ENCODE results near the gene STK32B.

Gene STK32B

GRCh38 chr4:5200513-5200912 lies 149.2 kb downstream of the STK32B start:
- no peak overlapping the region for H3K4me3 Mint-ChIP-seq
- H3K9me3 Mint-ChIP-seq: no peaks in the 10 kb centered on the region
- H3K36me3 Mint-ChIP-seq (ENCODE audit: low read depth): no peaks in the 10 kb centered on the region

GRCh38 chr4:5203309-5203992 lies 152.2 kb downstream of the STK32B start:
- no peaks in the 10 kb centered on the region for H3K36me3 Mint-ChIP-seq (ENCODE audit: low read depth)
- no peaks in the 10 kb centered on the region for H3K4me1 Mint-ChIP-seq (ENCODE audit: low read depth)
- no peak overlapping the region for H3K27ac Mint-ChIP-seq
- no peaks in the 10 kb centered on the region for H3K9me3 Mint-ChIP-seq
- H3K27me3 Mint-ChIP-seq: no peaks in the 10 kb centered on the region
- H3K4me3 Mint-ChIP-seq: no peak overlapping the region

More at GRCh38 chr4:5200513-5200912, 149.2 kb downstream of the STK32B start:
- Mint-ChIP-seq H3K4me1 (ENCODE audit: low read depth) (no peaks in the 10 kb centered on the region), H3K27ac (no peak overlapping the region), H3K27me3 (no peaks in the 10 kb centered on the region)

GRCh38 chr4:5203993-5204310 lies 152.7 kb downstream of the STK32B start:
- Mint-ChIP-seq H3K27ac (no peak overlapping the region), H3K4me1 (ENCODE audit: low read depth) (no peaks in the 10 kb centered on the region), H3K9me3 (no peaks in the 10 kb centered on the region), H3K4me3 (no peak overlapping the region), H3K36me3 (ENCODE audit: low read depth) (no peaks in the 10 kb centered on the region), H3K27me3 (no peaks in the 10 kb centered on the region)

- Mint-ChIP-seq H3K4me1 (ENCODE audit: low read depth) (no peaks in the 10 kb centered on the region), H3K4me3 (no peak overlapping the region), H3K9me3 (no peaks in the 10 kb centered on the region), H3K36me3 (ENCODE audit: low read depth) (no peaks in the 10 kb centered on the region), H3K27me3 (no peaks in the 10 kb centered on the region), H3K27ac (no peak overlapping the region)
Measured at GRCh38 chr4:5204781-5205180, 153.5 kb downstream of the STK32B start.

GRCh38 chr4:5206016-5206790 lies 154.9 kb downstream of the STK32B start:
- Mint-ChIP-seq H3K27ac (no peak overlapping the region), H3K9me3 (no peaks in the 10 kb centered on the region), H3K4me1 (ENCODE audit: low read depth) (no peaks in the 10 kb centered on the region), H3K27me3 (no peaks in the 10 kb centered on the region), H3K4me3 (no peak overlapping the region), H3K36me3 (ENCODE audit: low read depth) (no peaks in the 10 kb centered on the region)

- no peaks in the 10 kb centered on the region for H3K27me3 Mint-ChIP-seq
- H3K4me1 Mint-ChIP-seq (ENCODE audit: low read depth): no peaks in the 10 kb centered on the region
- H3K4me3 Mint-ChIP-seq: no peak overlapping the region
- no peak overlapping the region for H3K27ac Mint-ChIP-seq
- no peaks in the 10 kb centered on the region for H3K36me3 Mint-ChIP-seq (ENCODE audit: low read depth)
- no peaks in the 10 kb centered on the region for H3K9me3 Mint-ChIP-seq
Measured at GRCh38 chr4:5209862-5210261, 158.6 kb downstream of the STK32B start.

GRCh38 chr4:5211282-5211839 lies 160.1 kb downstream of the STK32B start:
- Mint-ChIP-seq H3K4me3 (no peak overlapping the region), H3K36me3 (ENCODE audit: low read depth) (no peaks in the 10 kb centered on the region), H3K9me3 (no peaks in the 10 kb centered on the region), H3K27me3 (no peaks in the 10 kb centered on the region), H3K4me1 (ENCODE audit: low read depth) (no peaks in the 10 kb centered on the region), H3K27ac (no peak overlapping the region)

GRCh38 chr4:5212255-5213013 lies 161.2 kb downstream of the STK32B start:
- H3K4me1 Mint-ChIP-seq (ENCODE audit: low read depth): no peaks in the 10 kb centered on the region
- no peak overlapping the region for H3K4me3 Mint-ChIP-seq
- no peak overlapping the region for H3K27ac Mint-ChIP-seq
- no peaks in the 10 kb centered on the region for H3K36me3 Mint-ChIP-seq (ENCODE audit: low read depth)
- no peaks in the 10 kb centered on the region for H3K9me3 Mint-ChIP-seq
- no peaks in the 10 kb centered on the region for H3K27me3 Mint-ChIP-seq

- Mint-ChIP-seq H3K9me3 (no peaks in the 10 kb centered on the region), H3K27me3 (no peaks in the 10 kb centered on the region), H3K36me3 (ENCODE audit: low read depth) (no peaks in the 10 kb centered on the region), H3K27ac (no peak overlapping the region), H3K4me1 (ENCODE audit: low read depth) (no peaks in the 10 kb centered on the region), H3K4me3 (no peak overlapping the region)
Measured at GRCh38 chr4:5213087-5213595, 161.9 kb downstream of the STK32B start.

GRCh38 chr4:5215321-5215720 lies 164.0 kb downstream of the STK32B start:
- Mint-ChIP-seq H3K4me1 (ENCODE audit: low read depth) (no peaks in the 10 kb centered on the region), H3K27ac (no peak overlapping the region), H3K36me3 (ENCODE audit: low read depth) (no peaks in the 10 kb centered on the region), H3K27me3 (no peaks in the 10 kb centered on the region), H3K9me3 (peaks cover 4% of the 10 kb centered on the region), H3K4me3 (no peak overlapping the region)

GRCh38 chr4:5217421-5217820 lies 166.1 kb downstream of the STK32B start:
- H3K27ac Mint-ChIP-seq: no peak overlapping the region
- H3K4me1 Mint-ChIP-seq (ENCODE audit: low read depth): no peaks in the 10 kb centered on the region
- H3K9me3 Mint-ChIP-seq: peaks cover 18% of the 10 kb centered on the region
- no peak overlapping the region for H3K4me3 Mint-ChIP-seq
- no peaks in the 10 kb centered on the region for H3K36me3 Mint-ChIP-seq (ENCODE audit: low read depth)
- no peaks in the 10 kb centered on the region for H3K27me3 Mint-ChIP-seq

- H3K4me1 Mint-ChIP-seq (ENCODE audit: low read depth): no peaks in the 10 kb centered on the region
- no peak overlapping the region for H3K4me3 Mint-ChIP-seq
- H3K9me3 Mint-ChIP-seq: peaks cover 23% of the 10 kb centered on the region
- H3K27ac Mint-ChIP-seq: no peak overlapping the region
- H3K36me3 Mint-ChIP-seq (ENCODE audit: low read depth): no peaks in the 10 kb centered on the region
- no peaks in the 10 kb centered on the region for H3K27me3 Mint-ChIP-seq
Measured at GRCh38 chr4:5218376-5219069, 167.2 kb downstream of the STK32B start.

GRCh38 chr4:5220028-5220427 lies 168.7 kb downstream of the STK32B start:
- no peak overlapping the region for H3K4me3 Mint-ChIP-seq
- H3K4me1 Mint-ChIP-seq (ENCODE audit: low read depth): no peaks in the 10 kb centered on the region
- H3K36me3 Mint-ChIP-seq (ENCODE audit: low read depth): no peaks in the 10 kb centered on the region
- no peaks in the 10 kb centered on the region for H3K27me3 Mint-ChIP-seq
- H3K27ac Mint-ChIP-seq: no peak overlapping the region
- H3K9me3 Mint-ChIP-seq: peaks cover 23% of the 10 kb centered on the region

- no peaks in the 10 kb centered on the region for H3K36me3 Mint-ChIP-seq (ENCODE audit: low read depth)
- no peaks in the 10 kb centered on the region for H3K4me1 Mint-ChIP-seq (ENCODE audit: low read depth)
- peaks cover 23% of the 10 kb centered on the region for H3K9me3 Mint-ChIP-seq
- no peak overlapping the region for H3K27ac Mint-ChIP-seq
- H3K27me3 Mint-ChIP-seq: no peaks in the 10 kb centered on the region
- H3K4me3 Mint-ChIP-seq: no peak overlapping the region
Measured at GRCh38 chr4:5222047-5222446, 170.8 kb downstream of the STK32B start.

All from stimulated activated naive CD8-positive, alpha-beta T cell treated with anti-CD3 and anti-CD28 coated beads, Interleukin-15, Interleukin-2, amounts not matched to agents 100 ng/mL and 50 ng/mL, for 24 hours (primary cell).